ENCODE measurements around the gene RND2. TPM values are rescaled to one million over a fixed set of nuclear protein-coding genes. Genes with fewer than 3 reads are reported as not detected.

Gene RND2
- total RNA-seq, 1 experiment from 2014 or later = 0.59 TPM

- no peaks in the 10 kb centered on the region for H3K9me3 ChIP-seq (ENCODE audit: control insufficient read depth, insufficient read depth, low read depth, low read length)
- H3K27ac ChIP-seq (ENCODE audit: low read length) = no peak overlapping the region
- no TSS peak for BruUV-seq (replicated peaks)
- no peaks in the 10 kb centered on the region for H3K27me3 ChIP-seq (ENCODE audit: control insufficient read depth, insufficient read depth, low read length)
- ATAC-seq = no peak
- no peak for DNase-seq (ENCODE audit: low read depth, low spot score)
- H3K4me1 ChIP-seq (ENCODE audit: control insufficient read depth, insufficient read depth, low read length) = no peaks in the 10 kb centered on the region
- H3K36me3 ChIP-seq (ENCODE audit: control insufficient read depth, insufficient read depth, low read length) = no peaks in the 10 kb centered on the region; the same call in 1 of the 2 replicates
- no peak overlapping the region for H3K4me3 ChIP-seq (ENCODE audit: low read depth in 2 of 2, low read length in 2 of 2)
- TF ChIP-seq POLR2AphosphoS5 (IDR thresholded peaks at IDR 0.05; ENCODE audit: low read depth, low read length) = no peak
- TF ChIP-seq, protein P1, sequence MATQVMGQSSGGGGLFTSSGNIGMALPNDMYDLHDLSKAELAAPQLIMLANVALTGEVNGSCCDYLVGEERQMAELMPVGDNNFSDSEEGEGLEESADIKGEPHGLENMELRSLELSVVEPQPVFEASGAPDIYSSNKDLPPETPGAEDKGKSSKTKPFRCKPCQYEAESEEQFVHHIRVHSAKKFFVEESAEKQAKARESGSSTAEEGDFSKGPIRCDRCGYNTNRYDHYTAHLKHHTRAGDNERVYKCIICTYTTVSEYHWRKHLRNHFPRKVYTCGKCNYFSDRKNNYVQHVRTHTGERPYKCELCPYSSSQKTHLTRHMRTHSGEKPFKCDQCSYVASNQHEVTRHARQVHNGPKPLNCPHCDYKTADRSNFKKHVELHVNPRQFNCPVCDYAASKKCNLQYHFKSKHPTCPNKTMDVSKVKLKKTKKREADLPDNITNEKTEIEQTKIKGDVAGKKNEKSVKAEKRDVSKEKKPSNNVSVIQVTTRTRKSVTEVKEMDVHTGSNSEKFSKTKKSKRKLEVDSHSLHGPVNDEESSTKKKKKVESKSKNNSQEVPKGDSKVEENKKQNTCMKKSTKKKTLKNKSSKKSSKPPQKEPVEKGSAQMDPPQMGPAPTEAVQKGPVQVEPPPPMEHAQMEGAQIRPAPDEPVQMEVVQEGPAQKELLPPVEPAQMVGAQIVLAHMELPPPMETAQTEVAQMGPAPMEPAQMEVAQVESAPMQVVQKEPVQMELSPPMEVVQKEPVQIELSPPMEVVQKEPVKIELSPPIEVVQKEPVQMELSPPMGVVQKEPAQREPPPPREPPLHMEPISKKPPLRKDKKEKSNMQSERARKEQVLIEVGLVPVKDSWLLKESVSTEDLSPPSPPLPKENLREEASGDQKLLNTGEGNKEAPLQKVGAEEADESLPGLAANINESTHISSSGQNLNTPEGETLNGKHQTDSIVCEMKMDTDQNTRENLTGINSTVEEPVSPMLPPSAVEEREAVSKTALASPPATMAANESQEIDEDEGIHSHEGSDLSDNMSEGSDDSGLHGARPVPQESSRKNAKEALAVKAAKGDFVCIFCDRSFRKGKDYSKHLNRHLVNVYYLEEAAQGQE (IDR thresholded peaks at IDR 0.05; ENCODE audit: insufficient read depth in 1 of 2, low read depth in 2 of 2, low read length in 1 of 2) = no peak
- TF ChIP-seq, protein P2, sequence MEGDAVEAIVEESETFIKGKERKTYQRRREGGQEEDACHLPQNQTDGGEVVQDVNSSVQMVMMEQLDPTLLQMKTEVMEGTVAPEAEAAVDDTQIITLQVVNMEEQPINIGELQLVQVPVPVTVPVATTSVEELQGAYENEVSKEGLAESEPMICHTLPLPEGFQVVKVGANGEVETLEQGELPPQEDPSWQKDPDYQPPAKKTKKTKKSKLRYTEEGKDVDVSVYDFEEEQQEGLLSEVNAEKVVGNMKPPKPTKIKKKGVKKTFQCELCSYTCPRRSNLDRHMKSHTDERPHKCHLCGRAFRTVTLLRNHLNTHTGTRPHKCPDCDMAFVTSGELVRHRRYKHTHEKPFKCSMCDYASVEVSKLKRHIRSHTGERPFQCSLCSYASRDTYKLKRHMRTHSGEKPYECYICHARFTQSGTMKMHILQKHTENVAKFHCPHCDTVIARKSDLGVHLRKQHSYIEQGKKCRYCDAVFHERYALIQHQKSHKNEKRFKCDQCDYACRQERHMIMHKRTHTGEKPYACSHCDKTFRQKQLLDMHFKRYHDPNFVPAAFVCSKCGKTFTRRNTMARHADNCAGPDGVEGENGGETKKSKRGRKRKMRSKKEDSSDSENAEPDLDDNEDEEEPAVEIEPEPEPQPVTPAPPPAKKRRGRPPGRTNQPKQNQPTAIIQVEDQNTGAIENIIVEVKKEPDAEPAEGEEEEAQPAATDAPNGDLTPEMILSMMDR (IDR thresholded peaks at IDR 0.05) = no peak
- no peak for TF ChIP-seq SIN3A (IDR thresholded peaks at IDR 0.05; ENCODE audit: borderline replicate concordance, insufficient read depth, low read depth, low read length)
- TF ChIP-seq TCF7L2 (IDR thresholded peaks at IDR 0.05; ENCODE audit: low read depth, low read length) = no peak
- in situ Hi-C loops (cut with HindIII; ENCODE audit: low pct_unique_long_range_greater_than_20kb, low sequenced_read_pairs) = no loop called here
- intact Hi-C loops (cut with micrococcal nuclease; ENCODE audit: unreplicated experiment) = no loop called here
- ChIA-PET POLR2A (no interaction called here), CTCF (no interaction called here)
Measured at GRCh38 chr17:43079641-43080302, 54.7 kb downstream of the RND2 start.

Other genes with a start within 250 kb of the RND2 start
- 3.5 TPM for gene WNK4, start 244.6 kb upstream of the RND2 start, total RNA-seq (2021; ENCODE audit: unreplicated experiment)
- gene COA3, start 226.5 kb upstream of the RND2 start, total RNA-seq (2021; ENCODE audit: unreplicated experiment) = 48.8 TPM
- gene CNTD1, start 226.4 kb upstream of the RND2 start, total RNA-seq (2021; ENCODE audit: unreplicated experiment) = 0.13 TPM
- 61.8 TPM for gene BECN1, start 200.9 kb upstream of the RND2 start, total RNA-seq (2021; ENCODE audit: unreplicated experiment)
- 110 TPM for gene PSME3, start 191.8 kb upstream of the RND2 start, total RNA-seq (2021; ENCODE audit: unreplicated experiment)
- 0.85 TPM for gene AOC2, start 180.7 kb upstream of the RND2 start, total RNA-seq (2021; ENCODE audit: unreplicated experiment)
- gene AOC3, start 174.0 kb upstream of the RND2 start, total RNA-seq (2021; ENCODE audit: unreplicated experiment) = 0.21 TPM
- 0.08 TPM for gene G6PC1, start 124.4 kb upstream of the RND2 start, total RNA-seq (2021; ENCODE audit: unreplicated experiment)
- gene AARSD1, start 60.8 kb upstream of the RND2 start, total RNA-seq (2021; ENCODE audit: unreplicated experiment) = 23.5 TPM
- gene PTGES3L, start 45.2 kb upstream of the RND2 start, total RNA-seq (2021; ENCODE audit: unreplicated experiment) = 0.74 TPM
- 11.2 TPM for gene RUNDC1, start 44.7 kb upstream of the RND2 start, total RNA-seq (2021; ENCODE audit: unreplicated experiment)
- 513 TPM for gene RPL27, start 26.8 kb upstream of the RND2 start, total RNA-seq (2021; ENCODE audit: unreplicated experiment)
- 42.6 TPM for gene IFI35, start 18.4 kb upstream of the RND2 start, total RNA-seq (2021; ENCODE audit: unreplicated experiment)
- 169 TPM for gene VAT1, start 2.8 kb upstream of the RND2 start, total RNA-seq (2021; ENCODE audit: unreplicated experiment)
- 29.9 TPM for gene BRCA1, start 100.1 kb downstream of the RND2 start, total RNA-seq (2021; ENCODE audit: unreplicated experiment)
- 36.6 TPM for gene NBR1, start 146.0 kb downstream of the RND2 start, total RNA-seq (2021; ENCODE audit: unreplicated experiment)
- 3.5 TPM for gene TMEM106A, start 186.6 kb downstream of the RND2 start, total RNA-seq (2021; ENCODE audit: unreplicated experiment)
- not detected for gene CCDC200, start 203.4 kb downstream of the RND2 start, total RNA-seq (2021; ENCODE audit: unreplicated experiment)
- gene RNU2-1, start 208.7 kb downstream of the RND2 start, total RNA-seq (2021; ENCODE audit: unreplicated experiment) = 4,481 TPM